ENCODE data around the gene ASPSCR1.

ASPSCR1 gene

DNA sequence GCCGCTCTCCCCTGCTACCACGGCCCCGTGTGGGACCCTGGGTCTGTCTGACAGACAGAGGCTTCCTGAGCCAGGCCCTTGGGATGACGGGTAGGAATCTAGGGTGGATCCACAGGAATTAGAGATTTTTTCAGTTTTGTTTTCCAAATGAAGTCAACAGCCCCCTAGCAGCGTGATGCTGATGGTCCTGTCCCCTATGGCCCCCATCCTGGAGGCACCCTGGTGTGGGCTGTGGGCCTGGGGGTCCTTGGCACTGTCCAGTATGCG is 29.7 kb downstream of the ASPSCR1 start:
- Histone ChIP-seq H3K27ac (ENCODE audit: low read depth, low read length) (no peak overlapping the region), H3K9ac (ENCODE audit: low read length) (no peak overlapping the region), H3K4me1 (ENCODE audit: control insufficient read depth, insufficient read depth, low read length) (peaks cover 18% of the 10 kb centered on the region), H3K4me3 (ENCODE audit: low read length) (no peak overlapping the region), H3K27me3 (ENCODE audit: control insufficient read depth, insufficient read depth, low read length) (no peaks in the 10 kb centered on the region), H3K36me3 (ENCODE audit: control insufficient read depth, insufficient read depth, low read length) (no peaks in the 10 kb centered on the region)

DNA sequence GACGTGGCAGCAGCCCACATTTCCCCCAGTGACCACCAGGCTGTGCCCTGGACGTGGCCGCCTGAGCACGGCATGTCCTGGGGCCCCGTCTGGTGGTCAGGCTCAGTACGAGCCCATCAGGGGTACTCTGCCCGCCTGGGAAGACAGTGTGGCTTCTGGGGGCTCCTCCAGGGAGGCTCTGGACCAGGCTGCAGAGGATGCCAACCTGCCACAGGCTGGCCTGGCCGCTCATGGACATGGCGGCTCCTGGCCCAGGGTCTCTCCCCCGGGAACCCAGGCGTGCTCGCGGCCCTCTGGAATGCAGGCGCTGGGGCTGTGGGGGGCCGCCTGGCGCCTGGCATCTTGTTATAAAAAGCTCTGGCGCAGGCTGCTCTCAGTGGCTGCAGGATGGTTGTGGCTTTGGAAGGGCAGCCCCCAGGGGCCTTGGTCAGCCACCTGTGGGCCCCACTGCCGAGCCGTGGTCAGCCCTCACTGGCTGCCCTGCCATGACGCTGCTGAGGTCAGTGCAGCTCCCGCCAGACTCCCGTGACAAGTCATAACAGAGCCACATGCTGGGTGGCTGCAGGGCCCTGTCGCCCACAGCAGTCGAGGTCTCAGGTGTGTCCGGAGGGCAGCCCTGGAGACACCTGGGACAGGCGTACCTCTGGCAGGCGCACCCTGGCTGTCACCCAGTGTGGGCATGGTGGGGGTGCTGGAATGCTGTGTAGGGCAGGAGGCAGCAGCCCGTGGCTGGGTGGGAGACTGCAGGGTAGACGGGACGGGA is 30.2 kb downstream of the ASPSCR1 start:
- H3K4me1 ChIP-seq (ENCODE audit: control insufficient read depth, insufficient read depth, low read length) = peaks cover 18% of the 10 kb centered on the region
- no peak overlapping the region for H3K27ac ChIP-seq (ENCODE audit: low read depth, low read length)
- no peak overlapping the region for H3K4me3 ChIP-seq (ENCODE audit: low read length)
- H3K27me3 ChIP-seq (ENCODE audit: control insufficient read depth, insufficient read depth, low read length) = no peaks in the 10 kb centered on the region
- H3K36me3 ChIP-seq (ENCODE audit: control insufficient read depth, insufficient read depth, low read length) = no peaks in the 10 kb centered on the region
- no peak overlapping the region for H3K9ac ChIP-seq (ENCODE audit: low read length)

DNA sequence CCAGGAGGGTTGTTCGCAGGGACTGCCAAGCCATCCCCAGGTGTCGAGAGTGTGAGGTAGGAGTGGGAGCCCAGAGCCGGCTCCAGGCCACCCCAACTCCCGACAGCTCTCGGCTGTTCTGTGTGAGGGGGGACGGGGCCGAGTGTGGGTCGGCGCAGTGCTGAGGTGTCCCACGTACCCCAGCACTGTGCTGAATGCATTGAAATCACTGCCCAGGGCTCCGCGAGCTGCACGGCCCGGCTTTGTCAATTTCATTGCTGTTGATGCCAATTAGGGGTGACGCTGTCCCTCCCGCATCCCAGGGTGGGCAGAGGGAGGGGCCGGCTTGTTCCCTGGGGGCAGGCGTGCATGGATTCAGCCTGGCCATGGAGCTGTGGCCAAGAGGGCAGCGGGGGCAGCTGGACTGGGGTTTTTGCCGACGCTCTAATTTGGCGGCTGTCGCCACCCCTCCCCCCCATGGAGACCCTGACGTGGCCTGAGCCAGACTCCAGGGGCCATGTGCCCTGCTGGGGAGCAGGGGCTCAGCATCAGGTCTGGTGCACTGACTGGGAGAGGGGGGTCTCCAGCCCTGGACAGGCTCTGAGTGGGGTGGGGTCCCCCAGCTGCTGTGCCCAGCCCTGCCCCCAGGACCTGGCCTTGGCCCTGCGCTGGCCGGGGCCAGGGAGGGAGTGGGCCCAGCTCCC is 31.0 kb downstream of the ASPSCR1 start:
- Histone ChIP-seq H3K36me3 (ENCODE audit: control insufficient read depth, insufficient read depth, low read length) (no peaks in the 10 kb centered on the region), H3K9ac (ENCODE audit: low read length) (no peak overlapping the region), H3K27ac (ENCODE audit: low read depth, low read length) (no peak overlapping the region), H3K4me1 (ENCODE audit: control insufficient read depth, insufficient read depth, low read length) (peaks cover 15% of the 10 kb centered on the region), H3K4me3 (ENCODE audit: low read length) (no peak overlapping the region), H3K27me3 (ENCODE audit: control insufficient read depth, insufficient read depth, low read length) (no peaks in the 10 kb centered on the region)

DNA sequence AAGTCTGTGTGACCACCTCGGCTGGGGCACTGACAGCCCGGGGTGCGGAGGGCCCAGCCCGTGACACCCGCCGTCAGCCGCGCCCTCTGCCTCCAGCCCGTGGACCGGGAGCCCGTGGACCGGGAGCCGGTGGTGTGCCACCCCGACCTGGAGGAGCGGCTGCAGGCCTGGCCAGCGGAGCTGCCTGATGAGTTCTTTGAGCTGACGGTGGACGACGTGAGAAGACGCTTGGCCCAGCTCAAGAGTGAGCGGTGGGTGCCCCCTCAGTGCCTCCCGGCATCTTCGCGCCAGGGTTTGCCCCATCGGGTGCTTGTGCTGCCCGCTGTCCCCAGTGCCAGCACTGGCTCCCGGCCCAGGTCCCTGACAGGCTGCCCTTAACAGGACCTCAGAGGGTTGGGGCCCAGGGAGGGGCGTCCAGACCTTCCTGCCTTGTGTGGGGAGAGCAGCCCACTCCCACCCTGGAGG is 31.5 kb downstream of the ASPSCR1 start:
- no peaks in the 10 kb centered on the region for H3K36me3 ChIP-seq (ENCODE audit: control insufficient read depth, insufficient read depth, low read length)
- peaks cover 17% of the 10 kb centered on the region for H3K4me1 ChIP-seq (ENCODE audit: control insufficient read depth, insufficient read depth, low read length)
- no peak overlapping the region for H3K9ac ChIP-seq (ENCODE audit: low read length)
- no peak overlapping the region for H3K27ac ChIP-seq (ENCODE audit: low read depth, low read length)
- no peaks in the 10 kb centered on the region for H3K27me3 ChIP-seq (ENCODE audit: control insufficient read depth, insufficient read depth, low read length)
- no peak overlapping the region for H3K4me3 ChIP-seq (ENCODE audit: low read length)

DNA sequence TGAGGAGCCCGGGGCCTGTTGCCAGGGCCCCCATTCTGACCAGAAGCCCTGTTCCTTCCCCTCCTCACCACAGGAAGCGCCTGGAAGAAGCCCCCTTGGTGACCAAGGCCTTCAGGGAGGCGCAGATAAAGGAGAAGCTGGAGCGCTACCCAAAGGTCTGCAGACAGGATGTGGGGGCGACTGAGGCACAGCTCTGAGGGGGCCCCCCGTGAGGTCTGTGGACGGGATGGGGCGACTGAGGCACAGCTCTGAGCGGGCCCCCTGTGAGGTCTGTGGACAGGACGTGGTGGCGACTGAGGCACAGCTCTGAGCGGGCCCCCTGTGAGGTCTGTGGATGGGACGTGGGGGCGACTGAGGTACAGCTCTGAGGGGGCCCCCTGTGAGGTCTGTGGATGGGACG is 32.0 kb downstream of the ASPSCR1 start:
- Histone ChIP-seq H3K4me3 (ENCODE audit: low read length) (no peak overlapping the region), H3K36me3 (ENCODE audit: control insufficient read depth, insufficient read depth, low read length) (no peaks in the 10 kb centered on the region), H3K4me1 (ENCODE audit: control insufficient read depth, insufficient read depth, low read length) (peaks cover 13% of the 10 kb centered on the region), H3K27me3 (ENCODE audit: control insufficient read depth, insufficient read depth, low read length) (no peaks in the 10 kb centered on the region), H3K9ac (ENCODE audit: low read length) (no peak overlapping the region), H3K27ac (ENCODE audit: low read depth, low read length) (no peak overlapping the region)

DNA sequence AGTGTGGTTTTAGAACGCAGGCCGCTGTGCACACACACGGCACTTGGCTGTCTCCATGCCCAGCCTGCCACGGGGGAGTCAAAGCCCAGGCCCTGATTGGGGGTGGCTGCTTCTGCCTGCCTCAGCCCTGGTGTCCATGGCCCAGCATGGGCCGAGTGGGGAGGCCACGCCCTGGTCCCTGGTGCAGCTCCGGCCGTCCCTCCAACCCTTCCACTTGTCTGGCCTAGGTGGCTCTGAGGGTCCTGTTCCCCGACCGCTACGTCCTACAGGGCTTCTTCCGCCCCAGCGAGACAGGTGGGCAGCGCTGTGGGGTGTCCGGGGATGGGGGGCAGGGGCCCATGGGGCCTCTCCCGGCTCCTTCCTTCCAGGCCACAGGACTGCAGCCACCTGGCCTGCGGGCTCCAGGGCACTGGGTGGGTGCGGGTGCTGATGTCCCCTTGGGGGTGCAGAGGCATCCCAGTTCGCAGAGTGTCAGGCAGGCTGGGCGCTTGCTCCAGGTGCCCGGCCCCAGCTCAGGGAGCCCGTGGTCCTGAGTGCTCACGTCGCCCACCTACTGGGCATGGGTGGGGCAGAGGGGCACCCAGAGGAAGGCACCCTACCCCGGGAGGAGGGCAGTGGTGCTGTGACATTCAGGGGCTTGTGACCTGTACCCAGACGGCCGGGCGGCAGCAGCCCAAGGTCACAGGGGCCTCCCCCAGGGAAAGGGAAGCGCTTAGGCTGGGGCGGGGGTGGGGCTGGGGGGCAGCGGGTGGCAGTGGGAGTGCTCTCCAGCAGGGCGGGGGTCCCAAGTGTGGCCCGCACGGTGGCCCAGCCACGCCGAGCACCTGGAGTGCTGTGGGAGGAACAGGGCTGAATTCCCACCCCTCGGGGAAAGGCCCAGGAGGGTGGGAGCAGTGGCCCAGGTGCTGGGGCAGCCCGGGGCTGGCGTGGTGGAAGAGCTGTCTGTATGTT is 33.4 kb downstream of the ASPSCR1 start:
- H3K36me3 ChIP-seq (ENCODE audit: control insufficient read depth, insufficient read depth, low read length) = no peaks in the 10 kb centered on the region
- peaks cover 13% of the 10 kb centered on the region for H3K4me1 ChIP-seq (ENCODE audit: control insufficient read depth, insufficient read depth, low read length)
- no peak overlapping the region for H3K27ac ChIP-seq (ENCODE audit: low read depth, low read length)
- no peaks in the 10 kb centered on the region for H3K27me3 ChIP-seq (ENCODE audit: control insufficient read depth, insufficient read depth, low read length)
- H3K9ac ChIP-seq (ENCODE audit: low read length) = no peak overlapping the region
- H3K4me3 ChIP-seq (ENCODE audit: low read length) = no peak overlapping the region

DNA sequence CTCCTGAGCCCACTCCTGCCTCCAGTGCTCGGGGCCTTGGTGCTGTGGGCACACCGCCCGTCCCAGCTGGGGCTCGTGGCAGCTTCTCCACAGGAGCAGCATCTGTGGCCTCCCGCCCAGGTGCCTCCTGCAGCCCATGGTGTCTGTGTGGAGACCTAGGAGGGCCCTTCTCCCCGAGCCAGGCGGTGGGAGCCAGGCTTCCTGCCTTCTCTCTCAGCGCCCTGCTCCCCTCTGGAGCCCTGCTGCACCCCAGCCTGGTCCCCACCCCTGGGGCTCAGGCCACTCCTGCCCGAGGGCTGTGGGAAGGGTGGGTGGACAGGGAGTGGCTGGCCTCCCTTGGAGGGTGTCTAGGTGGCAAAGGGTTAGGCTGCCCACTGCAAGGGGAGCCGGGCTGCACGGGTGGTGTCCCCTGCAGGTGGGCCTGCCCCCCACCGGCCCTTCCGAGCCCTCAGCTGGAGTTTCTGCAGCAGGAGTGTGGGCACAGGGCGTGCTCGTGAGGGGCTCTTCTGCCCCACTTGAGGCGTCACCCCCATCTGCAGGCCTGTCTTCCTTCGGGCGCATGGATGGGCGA is 34.3 kb downstream of the ASPSCR1 start:
- Histone ChIP-seq H3K36me3 (ENCODE audit: control insufficient read depth, insufficient read depth, low read length) (no peaks in the 10 kb centered on the region), H3K4me1 (ENCODE audit: control insufficient read depth, insufficient read depth, low read length) (peaks cover 7% of the 10 kb centered on the region), H3K9ac (ENCODE audit: low read length) (no peak overlapping the region), H3K27me3 (ENCODE audit: control insufficient read depth, insufficient read depth, low read length) (no peaks in the 10 kb centered on the region), H3K4me3 (ENCODE audit: low read length) (no peak overlapping the region), H3K27ac (ENCODE audit: low read depth, low read length) (no peak overlapping the region)

DNA sequence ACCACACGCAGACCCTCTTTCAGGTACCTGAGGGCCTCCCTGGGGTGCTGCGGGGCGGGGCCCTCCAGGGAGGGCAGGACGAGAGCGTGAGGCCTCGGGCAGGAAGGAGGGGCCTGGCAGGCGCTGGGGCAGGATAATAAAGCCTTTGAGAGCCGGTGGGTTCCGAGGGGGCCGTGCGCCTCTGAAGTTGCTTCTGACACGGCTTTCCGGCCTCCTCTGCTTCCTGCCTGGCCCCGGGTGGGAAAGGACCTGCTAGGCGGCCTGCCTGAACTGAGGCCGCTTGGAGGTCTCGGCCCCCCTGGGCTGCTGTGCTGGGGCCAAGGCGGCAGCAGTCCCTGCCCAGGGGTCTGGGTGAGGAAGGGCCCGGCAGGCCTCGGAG is 34.8 kb downstream of the ASPSCR1 start:
- H3K4me3 ChIP-seq (ENCODE audit: low read length) = no peak overlapping the region
- H3K27ac ChIP-seq (ENCODE audit: low read depth, low read length) = peak overlapping the region; percentile 72
- no peak overlapping the region for H3K9ac ChIP-seq (ENCODE audit: low read length)
- no peaks in the 10 kb centered on the region for H3K27me3 ChIP-seq (ENCODE audit: control insufficient read depth, insufficient read depth, low read length)
- peaks cover 6% of the 10 kb centered on the region for H3K4me1 ChIP-seq (ENCODE audit: control insufficient read depth, insufficient read depth, low read length)
- no peaks in the 10 kb centered on the region for H3K36me3 ChIP-seq (ENCODE audit: control insufficient read depth, insufficient read depth, low read length)

DNA sequence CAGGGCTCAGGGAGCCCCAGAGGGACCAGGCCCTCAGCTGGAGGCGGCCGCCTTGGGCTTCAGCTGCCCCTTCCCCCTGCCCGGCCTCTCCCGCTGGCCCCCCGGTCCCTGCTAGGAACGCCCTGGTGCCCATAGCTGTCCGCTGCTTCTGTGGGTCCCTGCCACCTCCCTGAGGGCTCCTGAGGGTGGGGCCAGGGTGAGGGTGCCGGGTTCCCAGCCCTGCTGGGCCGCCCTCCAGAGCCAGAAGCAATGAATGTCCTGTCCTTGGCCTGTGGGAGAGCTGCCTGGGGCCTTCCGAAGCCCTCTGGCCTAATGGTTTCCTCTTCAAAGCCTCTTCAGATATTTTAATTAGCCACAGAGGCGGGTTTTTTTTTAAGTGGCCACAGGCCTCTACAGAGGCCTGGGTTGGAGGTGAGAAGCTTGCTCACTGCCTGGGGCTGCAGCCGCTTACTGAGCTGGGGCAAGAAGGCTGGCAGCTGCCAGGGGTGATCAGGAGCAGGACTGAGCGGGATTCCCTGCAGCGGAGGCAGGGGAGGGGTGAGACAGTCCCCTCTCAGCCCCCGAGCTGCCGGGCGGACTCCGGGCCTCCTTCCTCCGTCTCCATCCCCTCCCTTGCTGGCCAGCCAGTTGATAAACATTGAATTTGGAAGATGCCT is 35.3 kb downstream of the ASPSCR1 start:
- no peaks in the 10 kb centered on the region for H3K27me3 ChIP-seq (ENCODE audit: control insufficient read depth, insufficient read depth, low read length)
- H3K27ac ChIP-seq (ENCODE audit: low read depth, low read length) = peak overlapping the region; percentile 72
- no peak overlapping the region for H3K9ac ChIP-seq (ENCODE audit: low read length)
- H3K4me3 ChIP-seq (ENCODE audit: low read length) = no peak overlapping the region
- no peaks in the 10 kb centered on the region for H3K36me3 ChIP-seq (ENCODE audit: control insufficient read depth, insufficient read depth, low read length)
- peaks cover 6% of the 10 kb centered on the region for H3K4me1 ChIP-seq (ENCODE audit: control insufficient read depth, insufficient read depth, low read length)

DNA sequence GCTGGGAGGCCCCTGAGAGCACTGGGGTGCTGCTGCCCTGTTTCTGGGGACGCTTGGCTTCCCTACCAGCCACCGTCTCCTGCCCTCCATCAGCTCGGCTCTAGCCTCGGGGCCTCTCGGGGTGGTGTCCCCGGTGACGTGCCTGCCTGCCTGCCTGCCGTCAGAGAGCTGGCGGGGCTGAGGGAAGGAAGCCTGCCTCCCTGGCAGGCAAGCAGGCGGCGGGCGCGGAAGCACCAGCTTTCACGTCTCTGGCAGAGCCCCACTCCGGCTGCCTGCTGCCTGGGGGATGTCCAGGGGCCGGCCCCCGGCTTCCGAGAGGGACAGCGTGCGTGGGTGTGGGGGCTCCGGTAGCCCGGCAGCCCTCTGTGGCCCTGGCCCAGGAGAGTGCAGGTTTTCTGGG is 35.9 kb downstream of the ASPSCR1 start:
- Histone ChIP-seq H3K27ac (ENCODE audit: low read depth, low read length) (peak overlapping the region; percentile 72), H3K36me3 (ENCODE audit: control insufficient read depth, insufficient read depth, low read length) (no peaks in the 10 kb centered on the region), H3K4me3 (ENCODE audit: low read length) (no peak overlapping the region), H3K4me1 (ENCODE audit: control insufficient read depth, insufficient read depth, low read length) (peaks cover 6% of the 10 kb centered on the region), H3K27me3 (ENCODE audit: control insufficient read depth, insufficient read depth, low read length) (no peaks in the 10 kb centered on the region), H3K9ac (ENCODE audit: low read length) (no peak overlapping the region)

DNA sequence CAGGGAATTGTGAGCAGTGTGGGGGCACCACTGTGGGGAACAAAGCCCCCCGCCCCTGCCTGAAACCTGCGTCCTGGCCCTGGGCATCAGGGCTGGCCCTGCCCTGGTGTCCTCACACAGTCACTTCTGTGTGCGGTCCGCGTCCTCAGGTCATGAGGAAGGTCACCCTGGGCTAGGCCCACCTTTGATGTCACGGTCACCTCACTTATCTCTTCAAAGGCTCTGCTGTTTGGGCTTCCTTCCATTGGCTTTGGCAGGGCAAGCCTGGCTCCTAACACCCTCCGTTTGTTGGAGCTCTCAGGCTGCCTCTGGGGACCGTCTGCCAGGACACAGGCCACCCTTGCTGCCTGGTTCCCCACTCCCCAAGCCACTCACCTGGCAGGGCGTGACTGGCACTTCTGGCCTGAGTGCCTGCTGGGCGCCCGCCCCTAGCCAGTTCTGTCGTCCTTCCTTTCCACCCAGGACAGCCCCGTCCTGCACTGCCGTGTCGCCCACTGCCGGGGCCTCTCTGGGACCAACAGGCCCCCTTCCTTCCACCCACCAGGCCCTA is 36.4 kb downstream of the ASPSCR1 start:
- H3K4me1 ChIP-seq (ENCODE audit: control insufficient read depth, insufficient read depth, low read length) = peaks cover 6% of the 10 kb centered on the region
- H3K9ac ChIP-seq (ENCODE audit: low read length) = no peak overlapping the region
- no peaks in the 10 kb centered on the region for H3K27me3 ChIP-seq (ENCODE audit: control insufficient read depth, insufficient read depth, low read length)
- peak overlapping the region; percentile 72 for H3K27ac ChIP-seq (ENCODE audit: low read depth, low read length)
- no peaks in the 10 kb centered on the region for H3K36me3 ChIP-seq (ENCODE audit: control insufficient read depth, insufficient read depth, low read length)
- no peak overlapping the region for H3K4me3 ChIP-seq (ENCODE audit: low read length)
